HEK293 (cell line): ENCODE data around the gene SMAD7.
A peak's percentile ranks its signal among the peaks of the same experiment; 100 is the strongest.

ENCODE experiments used
- CTCF ChIA-PET: fragments of 350-600 bp; formaldehyde crosslinking; extraction: SDS; loops from one replicate; lab custom pipeline; 2021; ENCODE audit warnings: antibody characterized with exemption; lab: Yijun Ruan, JAX
- POLR2A ChIA-PET: fragments of 300-600 bp; formaldehyde crosslinking; extraction: SDS; loops from one replicate; lab custom pipeline; 2020; ENCODE audit warnings: antibody characterized with exemption, inconsistent platforms; lab: Yijun Ruan, JAX
- H3K27ac ChIP-seq: fragments of 200-500 bp; sonication (Bioruptor generic); 2 replicates; pipeline ENCODE4 v1.5.1; 2014; ENCODE audit warnings: low read depth, low read length, control low read depth, inconsistent platforms; ENCODE audit errors: extremely low read depth
- H3K36me3 ChIP-seq, 2 experiments: fragments of 200-500 bp in 1 of 2; sonication (Bioruptor generic) in 1 of 2; 1 replicate in 1 of 2; 2 replicates in 1 of 2; pipeline ENCODE4 v1.5.1; 2014 to 2017; ENCODE audit warnings: inconsistent platforms in 2 of 2, low read length in 2 of 2; ENCODE audit not compliant: control insufficient read depth in 2 of 2, insufficient read depth in 1 of 2
- H3K4me1 ChIP-seq: fragments of 200-500 bp; sonication (Bioruptor generic); 2 replicates; pipeline ENCODE4 v1.5.1; 2014; ENCODE audit warnings: mild to moderate bottlenecking, low read length, inconsistent platforms; ENCODE audit not compliant: control insufficient read depth, insufficient read depth
- H3K4me3 ChIP-seq: 2 replicates; pipeline ENCODE4 v1.5.1; 2011; ENCODE audit warnings: low read depth, mild to moderate bottlenecking, control low read depth, low read length, moderate library complexity
- H3K9me3 ChIP-seq: fragments of 200-500 bp; sonication (Bioruptor generic); 2 replicates; pipeline ENCODE4 v1.5.1; 2014; ENCODE audit warnings: low read depth, low read length, inconsistent platforms; ENCODE audit not compliant: control insufficient read depth, insufficient read depth
- GLI2 ChIP-seq: fragments of 450-650 bp; formaldehyde crosslinking; IDR thresholded peaks from 2 replicates; pipeline ENCODE4; 2017; ENCODE audit warnings: missing biosample characterization, missing genetic modification characterization, low read depth, borderline replicate concordance
- KLF16 ChIP-seq: fragments of 450-650 bp; formaldehyde crosslinking; IDR thresholded peaks from 2 replicates; pipeline ENCODE4 v1.5.1; 2017; ENCODE audit warnings: missing biosample characterization, missing genetic modification characterization
- MZF1 ChIP-seq: fragments of 450-650 bp; formaldehyde crosslinking; IDR thresholded peaks from 2 replicates; pipeline ENCODE4 v1.5.1; 2017; ENCODE audit warnings: missing biosample characterization, missing genetic modification characterization, borderline replicate concordance
- RBAK ChIP-seq: fragments of 450-650 bp; formaldehyde crosslinking; IDR thresholded peaks from 2 replicates; pipeline ENCODE4 v1.5.1; 2016; ENCODE audit warnings: missing biosample characterization, missing genetic modification characterization
- ZBTB17 ChIP-seq: fragments of 450-650 bp; formaldehyde crosslinking; IDR thresholded peaks from 2 replicates; pipeline ENCODE4 v1.5.1; 2016; ENCODE audit warnings: missing biosample characterization, missing genetic modification characterization
- ZBTB8A ChIP-seq: fragments of 450-650 bp; formaldehyde crosslinking; IDR thresholded peaks from 2 replicates; pipeline ENCODE4 v1.5.1; 2016; ENCODE audit warnings: missing biosample characterization, missing genetic modification characterization
- ZNF146 ChIP-seq: fragments of 450-650 bp; formaldehyde crosslinking; IDR thresholded peaks from 2 replicates; pipeline ENCODE4 v1.5.1; 2016; ENCODE audit warnings: missing biosample characterization, missing genetic modification characterization
- ZNF155 ChIP-seq: fragments of 450-650 bp; formaldehyde crosslinking; IDR thresholded peaks from 2 replicates; pipeline ENCODE4 v1.5.1; 2016; ENCODE audit warnings: missing biosample characterization, missing genetic modification characterization
- ZNF157 ChIP-seq: fragments of 450-650 bp; formaldehyde crosslinking; IDR thresholded peaks from 2 replicates; pipeline ENCODE4 v1.5.1; 2016; ENCODE audit warnings: missing biosample characterization, missing genetic modification characterization
- ZNF2 ChIP-seq: fragments of 450-650 bp; formaldehyde crosslinking; IDR thresholded peaks from 2 replicates; pipeline ENCODE4 v1.5.1; 2016; ENCODE audit warnings: missing biosample characterization, missing genetic modification characterization
- ZNF211 ChIP-seq: fragments of 450-650 bp; formaldehyde crosslinking; IDR thresholded peaks from 2 replicates; pipeline ENCODE4 v1.5.1; 2016; ENCODE audit warnings: low read depth, missing biosample characterization, missing genetic modification characterization
- ZNF239 ChIP-seq: fragments of 450-650 bp; formaldehyde crosslinking; IDR thresholded peaks from 2 replicates; pipeline ENCODE4 v1.5.1; 2016; ENCODE audit warnings: missing biosample characterization, missing genetic modification characterization
- ZNF366 ChIP-seq: fragments of 450-650 bp; formaldehyde crosslinking; conservative IDR thresholded peaks from 2 replicates; pipeline ENCODE4 v1.5.1; 2016; ENCODE audit warnings: missing biosample characterization, missing genetic modification characterization
- ZNF398 ChIP-seq: fragments of 450-650 bp; formaldehyde crosslinking; IDR thresholded peaks from 2 replicates; pipeline ENCODE4 v1.5.1; 2017; ENCODE audit warnings: missing biosample characterization, missing genetic modification characterization
- ZNF423 ChIP-seq: fragments of 450-650 bp; formaldehyde crosslinking; IDR thresholded peaks from 2 replicates; pipeline ENCODE4 v1.5.1; 2016; ENCODE audit warnings: missing biosample characterization, missing genetic modification characterization
- ZNF426 ChIP-seq: fragments of 450-650 bp; formaldehyde crosslinking; IDR thresholded peaks from 2 replicates; pipeline ENCODE4 v1.5.1; 2017; ENCODE audit warnings: missing biosample characterization, missing genetic modification characterization, mild to moderate bottlenecking, inconsistent platforms, moderate library complexity
- ZNF473 ChIP-seq: fragments of 450-650 bp; formaldehyde crosslinking; IDR thresholded peaks from 2 replicates; pipeline ENCODE4 v1.5.1; 2017; ENCODE audit warnings: missing biosample characterization, missing genetic modification characterization
- ZNF488 ChIP-seq: fragments of 450-650 bp; formaldehyde crosslinking; IDR thresholded peaks from 2 replicates; pipeline ENCODE4 v1.5.1; 2016; ENCODE audit warnings: missing biosample characterization, missing genetic modification characterization
- ZNF785 ChIP-seq: fragments of 450-650 bp; formaldehyde crosslinking; IDR thresholded peaks from 2 replicates; pipeline ENCODE4 v1.5.1; 2016; ENCODE audit warnings: missing biosample characterization, missing genetic modification characterization
- ZNF791 ChIP-seq: fragments of 450-650 bp; formaldehyde crosslinking; IDR thresholded peaks from 2 replicates; pipeline ENCODE4 v1.5.1; 2016; ENCODE audit warnings: missing biosample characterization, missing genetic modification characterization
- TF ChIP-seq, protein P1 (sequence below): fragments of 450-650 bp; IDR thresholded peaks from 2 replicates; pipeline ENCODE4 v1.5.1; 2018; ENCODE audit warnings: missing biosample characterization, mild to moderate bottlenecking, missing genetic modification characterization
- TF ChIP-seq, protein P2 (sequence below): fragments of 450-650 bp; formaldehyde crosslinking; IDR thresholded peaks from 2 replicates; pipeline ENCODE4 v1.5.1; 2016; ENCODE audit warnings: missing biosample characterization, missing genetic modification characterization
- TF ChIP-seq, protein P3 (sequence below): fragments of 450-650 bp; formaldehyde crosslinking; IDR thresholded peaks from 2 replicates; pipeline ENCODE4 v1.5.1; 2016; ENCODE audit warnings: missing biosample characterization, missing genetic modification characterization

Gene SMAD7

GRCh38 chr18:48902023-48902855 is 48.5 kb downstream of the SMAD7 start (continued):
- TF ChIP-seq, protein P1, sequence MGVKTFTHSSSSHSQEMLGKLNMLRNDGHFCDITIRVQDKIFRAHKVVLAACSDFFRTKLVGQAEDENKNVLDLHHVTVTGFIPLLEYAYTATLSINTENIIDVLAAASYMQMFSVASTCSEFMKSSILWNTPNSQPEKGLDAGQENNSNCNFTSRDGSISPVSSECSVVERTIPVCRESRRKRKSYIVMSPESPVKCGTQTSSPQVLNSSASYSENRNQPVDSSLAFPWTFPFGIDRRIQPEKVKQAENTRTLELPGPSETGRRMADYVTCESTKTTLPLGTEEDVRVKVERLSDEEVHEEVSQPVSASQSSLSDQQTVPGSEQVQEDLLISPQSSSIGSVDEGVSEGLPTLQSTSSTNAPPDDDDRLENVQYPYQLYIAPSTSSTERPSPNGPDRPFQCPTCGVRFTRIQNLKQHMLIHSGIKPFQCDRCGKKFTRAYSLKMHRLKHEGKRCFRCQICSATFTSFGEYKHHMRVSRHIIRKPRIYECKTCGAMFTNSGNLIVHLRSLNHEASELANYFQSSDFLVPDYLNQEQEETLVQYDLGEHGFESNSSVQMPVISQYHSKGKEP: peak; percentile 82
- 0 out of 2 replicates have a peak, but pooled peaks have one; percentile 43 for TF ChIP-seq ZNF2
- TF ChIP-seq, protein P2, sequence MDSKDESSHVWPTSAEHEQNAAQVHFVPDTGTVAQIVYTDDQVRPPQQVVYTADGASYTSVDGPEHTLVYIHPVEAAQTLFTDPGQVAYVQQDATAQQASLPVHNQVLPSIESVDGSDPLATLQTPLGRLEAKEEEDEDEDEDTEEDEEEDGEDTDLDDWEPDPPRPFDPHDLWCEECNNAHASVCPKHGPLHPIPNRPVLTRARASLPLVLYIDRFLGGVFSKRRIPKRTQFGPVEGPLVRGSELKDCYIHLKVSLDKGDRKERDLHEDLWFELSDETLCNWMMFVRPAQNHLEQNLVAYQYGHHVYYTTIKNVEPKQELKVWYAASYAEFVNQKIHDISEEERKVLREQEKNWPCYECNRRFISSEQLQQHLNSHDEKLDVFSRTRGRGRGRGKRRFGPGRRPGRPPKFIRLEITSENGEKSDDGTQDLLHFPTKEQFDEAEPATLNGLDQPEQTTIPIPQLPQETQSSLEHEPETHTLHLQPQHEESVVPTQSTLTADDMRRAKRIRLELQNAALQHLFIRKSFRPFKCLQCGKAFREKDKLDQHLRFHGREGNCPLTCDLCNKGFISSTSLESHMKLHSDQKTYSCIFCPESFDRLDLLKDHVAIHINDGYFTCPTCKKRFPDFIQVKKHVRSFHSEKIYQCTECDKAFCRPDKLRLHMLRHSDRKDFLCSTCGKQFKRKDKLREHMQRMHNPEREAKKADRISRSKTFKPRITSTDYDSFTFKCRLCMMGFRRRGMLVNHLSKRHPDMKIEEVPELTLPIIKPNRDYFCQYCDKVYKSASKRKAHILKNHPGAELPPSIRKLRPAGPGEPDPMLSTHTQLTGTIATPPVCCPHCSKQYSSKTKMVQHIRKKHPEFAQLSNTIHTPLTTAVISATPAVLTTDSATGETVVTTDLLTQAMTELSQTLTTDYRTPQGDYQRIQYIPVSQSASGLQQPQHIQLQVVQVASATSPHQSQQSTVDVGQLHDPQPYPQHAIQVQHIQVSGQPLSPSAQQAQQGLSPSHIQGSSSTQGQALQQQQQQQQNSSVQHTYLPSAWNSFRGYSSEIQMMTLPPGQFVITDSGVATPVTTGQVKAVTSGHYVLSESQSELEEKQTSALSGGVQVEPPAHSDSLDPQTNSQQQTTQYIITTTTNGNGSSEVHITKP (tag by site-specific recombination): peak; percentile 39; the same call in 1 of the 2 replicates
- TF ChIP-seq GLI2: no peak
- TF ChIP-seq ZNF146 (tag by site-specific recombination): no peak
- TF ChIP-seq ZBTB17 (tag by site-specific recombination): peak; percentile 53; the same call in 1 of the 2 replicates
- TF ChIP-seq RBAK (tag by site-specific recombination): no peak
- TF ChIP-seq ZBTB8A (tag by site-specific recombination): peak; percentile 99
- 0 out of 2 replicates have a peak, but pooled peaks have one; percentile 24 for TF ChIP-seq ZNF423 (tag by site-specific recombination)
- no peak for TF ChIP-seq ZNF426 (tag by site-specific recombination)
- TF ChIP-seq ZNF239 (tag by site-specific recombination): 0 out of 2 replicates have a peak, but pooled peaks have one; percentile 35
- TF ChIP-seq ZNF366 (tag by site-specific recombination): peak; percentile 35; the same call in 1 of the 2 replicates
- no peak; the same call in 1 of the 2 replicates for TF ChIP-seq MZF1
- no peak for TF ChIP-seq ZNF785
- TF ChIP-seq, all 188 proteins: peak for 79

- peak overlapping the region; percentile 97; the same call in 1 of the 2 replicates for H3K27ac ChIP-seq
- CTCF ChIA-PET: interaction anchor here (0.7 to 1.9 kb wide), 6 partner anchors 15 to 125 kb away, joined by 3 to 8 read pairs (median 4); no protein-coding TSS in a partner anchor
- no peaks in the 10 kb centered on the region for H3K36me3 ChIP-seq
- H3K4me3 ChIP-seq: no peak overlapping the region
- H3K9me3 ChIP-seq: no peaks in the 10 kb centered on the region
- peaks cover 14% of the 10 kb centered on the region for H3K4me1 ChIP-seq
- POLR2A ChIA-PET: interaction anchor here (0.6 to 1.8 kb wide), 11 partner anchors 13 to 337 kb away, joined by 3 to 7 read pairs (median 4); no protein-coding TSS in a partner anchor
- TF ChIP-seq ZNF791 (tag by site-specific recombination) (peak; percentile 71; the same call in 1 of the 2 replicates), ZNF488 (tag by site-specific recombination) (no peak), ZNF155 (tag by site-specific recombination) (0 out of 2 replicates have a peak, but pooled peaks have one; percentile 18), ZNF157 (tag by site-specific recombination) (0 out of 2 replicates have a peak, but pooled peaks have one; percentile 18), KLF16 (peak; percentile 24; the same call in 1 of the 2 replicates), ZNF211 (tag by site-specific recombination) (peak; percentile 30; the same call in 1 of the 2 replicates), ZNF398 (tag by site-specific recombination) (peak; percentile 35; the same call in 1 of the 2 replicates), ZNF473 (tag by site-specific recombination) (peak; percentile 82; the same call in 1 of the 2 replicates)
- TF ChIP-seq, protein P3, sequence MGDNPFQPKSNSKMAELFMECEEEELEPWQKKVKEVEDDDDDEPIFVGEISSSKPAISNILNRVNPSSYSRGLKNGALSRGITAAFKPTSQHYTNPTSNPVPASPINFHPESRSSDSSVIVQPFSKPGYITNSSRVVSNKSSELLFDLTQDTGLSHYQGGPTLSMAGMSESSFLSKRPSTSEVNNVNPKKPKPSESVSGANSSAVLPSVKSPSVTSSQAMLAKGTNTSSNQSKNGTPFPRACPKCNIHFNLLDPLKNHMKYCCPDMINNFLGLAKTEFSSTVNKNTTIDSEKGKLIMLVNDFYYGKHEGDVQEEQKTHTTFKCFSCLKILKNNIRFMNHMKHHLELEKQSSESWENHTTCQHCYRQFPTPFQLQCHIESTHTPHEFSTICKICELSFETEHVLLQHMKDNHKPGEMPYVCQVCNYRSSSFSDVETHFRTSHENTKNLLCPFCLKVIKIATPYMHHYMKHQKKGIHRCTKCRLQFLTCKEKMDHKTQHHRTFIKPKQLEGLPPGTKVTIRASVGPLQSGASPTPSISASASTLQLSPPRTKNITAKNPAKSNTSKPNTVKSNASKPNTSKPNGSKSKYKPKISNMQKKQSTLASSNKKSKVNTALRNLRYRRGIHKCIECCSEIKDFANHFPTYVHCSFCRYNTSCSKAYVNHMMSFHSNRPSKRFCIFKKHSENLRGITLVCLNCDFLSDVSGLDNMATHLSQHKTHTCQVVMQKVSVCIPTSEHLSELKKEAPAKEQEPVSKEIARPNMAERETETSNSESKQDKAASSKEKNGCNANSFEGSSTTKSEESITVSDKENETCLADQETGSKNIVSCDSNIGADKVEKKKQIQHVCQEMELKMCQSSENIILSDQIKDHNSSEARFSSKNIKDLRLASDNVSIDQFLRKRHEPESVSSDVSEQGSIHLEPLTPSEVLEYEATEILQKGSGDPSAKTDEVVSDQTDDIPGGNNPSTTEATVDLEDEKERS (tag by site-specific recombination): 0 out of 2 replicates have a peak, but pooled peaks have one; percentile 23
Observed at GRCh38 chr18:48901145-48902022, 49.4 kb downstream of the SMAD7 start.
